Upper lobe of right lung (tissue), 1 donor: Measurements from ENCODE around the gene GBF1. TPM values are rescaled to one million over a fixed set of nuclear protein-coding genes. Genes with fewer than 3 reads are reported as not detected.
"Not testable (repeated sequence)": the region's sequence is repeated elsewhere in the genome, so short reads cannot be mapped to it uniquely, and the experiment has no call there.

Experiments
- ATAC-seq: fragments of 200-7000 bp; cut with Tn5 transposase; one replicate; pipeline ENCODE4 v1.9.1; 2020; ENCODE audit warnings: mild to moderate bottlenecking, moderate library complexity
- DNase-seq: peaks from one replicate; pipeline ENCODE4 v3.0.0-alpha.2; 2020
- H3K27ac ChIP-seq: fragments of 200-600 bp; one replicate; pipeline ENCODE4 v1.8.0; 2022
- H3K27me3 ChIP-seq: fragments of 200-600 bp; one replicate; pipeline ENCODE4 v1.8.0; 2022; ENCODE audit warnings: mild to moderate bottlenecking
- H3K36me3 ChIP-seq: fragments of 200-600 bp; one replicate; pipeline ENCODE4 v1.8.0; 2022
- H3K4me1 ChIP-seq: fragments of 200-600 bp; one replicate; pipeline ENCODE4 v1.8.0; 2022
- H3K4me3 ChIP-seq: fragments of 200-600 bp; one replicate; pipeline ENCODE4 v1.8.0; 2022; ENCODE audit warnings: mild to moderate bottlenecking
- H3K9me3 ChIP-seq: fragments of 200-600 bp; one replicate; pipeline ENCODE4 v1.8.0; 2022
- intact Hi-C: fragments of 100-400 bp; cut with DNase I; formaldehyde crosslinking; loops from one replicate; pipeline ENCODE4 v1.11.0; 2022
- total RNA-seq: library from RNA; stranded (reverse); fragmentation: NEBNext Ultra II Directional; extraction: Animal tissue kit (Norgen Biotek cat#: 25700); gene quantifications from one replicate; pipeline ENCODE4 v1.2.1, GENCODE V29; 2021
- TF ChIP-seq, protein P1 (sequence below): fragments of 200-600 bp; IDR thresholded peaks from one replicate; pipeline ENCODE4 v1.8.0; 2022; ENCODE audit warnings: antibody characterized with exemption
- donor health status: DM: no; HTN: yes; CAD: no; lungs with severe emphysema.

The GBF1 gene
- total RNA-seq, 1 donor from 2014 or later: 38.5 TPM

GRCh38 chr10:102202386-102202785 lies 42.9 kb upstream of the GBF1 start:
- Histone ChIP-seq H3K4me1 (no peaks in the 10 kb centered on the region), H3K36me3 (no peaks in the 10 kb centered on the region), H3K27me3 (no peaks in the 10 kb centered on the region), H3K9me3 (peaks cover 5% of the 10 kb centered on the region), H3K4me3 (no peak overlapping the region), H3K27ac (no peak overlapping the region)
- TF ChIP-seq, protein P1, sequence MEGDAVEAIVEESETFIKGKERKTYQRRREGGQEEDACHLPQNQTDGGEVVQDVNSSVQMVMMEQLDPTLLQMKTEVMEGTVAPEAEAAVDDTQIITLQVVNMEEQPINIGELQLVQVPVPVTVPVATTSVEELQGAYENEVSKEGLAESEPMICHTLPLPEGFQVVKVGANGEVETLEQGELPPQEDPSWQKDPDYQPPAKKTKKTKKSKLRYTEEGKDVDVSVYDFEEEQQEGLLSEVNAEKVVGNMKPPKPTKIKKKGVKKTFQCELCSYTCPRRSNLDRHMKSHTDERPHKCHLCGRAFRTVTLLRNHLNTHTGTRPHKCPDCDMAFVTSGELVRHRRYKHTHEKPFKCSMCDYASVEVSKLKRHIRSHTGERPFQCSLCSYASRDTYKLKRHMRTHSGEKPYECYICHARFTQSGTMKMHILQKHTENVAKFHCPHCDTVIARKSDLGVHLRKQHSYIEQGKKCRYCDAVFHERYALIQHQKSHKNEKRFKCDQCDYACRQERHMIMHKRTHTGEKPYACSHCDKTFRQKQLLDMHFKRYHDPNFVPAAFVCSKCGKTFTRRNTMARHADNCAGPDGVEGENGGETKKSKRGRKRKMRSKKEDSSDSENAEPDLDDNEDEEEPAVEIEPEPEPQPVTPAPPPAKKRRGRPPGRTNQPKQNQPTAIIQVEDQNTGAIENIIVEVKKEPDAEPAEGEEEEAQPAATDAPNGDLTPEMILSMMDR: no peak
- intact Hi-C loops: no loop called here
- DNase-seq: no peak
- ATAC-seq: no peak

DNA sequence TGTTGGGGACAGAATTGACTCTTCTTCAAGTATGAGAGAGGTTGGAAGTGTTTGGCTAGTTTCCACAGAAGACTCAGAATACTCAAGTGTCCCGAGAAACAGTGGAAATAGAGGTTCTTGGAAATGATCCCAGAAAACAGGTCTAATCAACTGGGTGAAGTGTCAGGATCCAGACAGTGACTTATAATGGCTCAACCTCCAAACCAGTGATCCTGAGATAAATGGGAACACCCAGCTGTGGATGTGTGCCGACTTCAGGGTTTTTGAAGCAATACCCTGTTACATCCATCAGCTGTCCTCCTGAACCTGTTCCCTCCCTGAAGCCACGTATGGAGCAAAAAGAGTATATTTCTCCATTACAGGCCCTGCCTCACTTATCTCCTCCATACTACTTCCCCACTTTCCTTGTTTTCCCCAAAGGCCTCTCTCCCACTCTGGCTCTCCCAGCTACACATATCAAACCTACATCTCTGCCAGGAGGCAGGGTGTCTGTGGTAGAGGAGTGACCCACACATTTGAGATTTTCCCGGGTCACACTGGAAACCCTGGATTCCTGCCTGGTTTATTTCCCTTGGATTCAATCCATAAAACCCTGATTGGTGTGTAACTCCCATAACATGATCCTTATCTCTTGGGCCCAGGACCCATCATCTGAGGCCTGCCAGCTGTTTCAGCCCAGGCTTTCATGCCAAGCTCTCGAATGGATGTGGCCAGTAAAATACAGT lies 36.9 kb upstream of the GBF1 start:
- no peaks in the 10 kb centered on the region for H3K36me3 ChIP-seq
- DNase-seq (no peak), ATAC-seq (no peak)
- peaks cover 5% of the 10 kb centered on the region for H3K9me3 ChIP-seq
- H3K27me3 ChIP-seq: no peaks in the 10 kb centered on the region
- H3K4me3 ChIP-seq: no peak overlapping the region
- intact Hi-C loops: no loop called here
- no peak overlapping the region for H3K27ac ChIP-seq
- H3K4me1 ChIP-seq: no peaks in the 10 kb centered on the region
- TF ChIP-seq, protein P1: no peak

- TF ChIP-seq, protein P1: no peak
- H3K27me3 ChIP-seq: no peaks in the 10 kb centered on the region
- no peak overlapping the region for H3K4me3 ChIP-seq
- intact Hi-C loops: no loop called here
- H3K36me3 ChIP-seq: no peaks in the 10 kb centered on the region
- ATAC-seq (no peak), DNase-seq (no peak)
- no peak overlapping the region for H3K27ac ChIP-seq
- H3K9me3 ChIP-seq: no peaks in the 10 kb centered on the region
- H3K4me1 ChIP-seq: no peaks in the 10 kb centered on the region
Observed at GRCh38 chr10:102211615-102212299, 33.6 kb upstream of the GBF1 start.

GRCh38 chr10:102213599-102213998 lies 31.7 kb upstream of the GBF1 start:
- H3K4me3 ChIP-seq, intact Hi-C loops, DNase-seq, H3K4me1 ChIP-seq, H3K36me3 ChIP-seq, ATAC-seq, H3K9me3 ChIP-seq, H3K27ac ChIP-seq, H3K27me3 ChIP-seq: not testable (repeated sequence)

GRCh38 chr10:102219370-102219769 lies 26.0 kb upstream of the GBF1 start:
- intact Hi-C loops: no loop called here
- TF ChIP-seq, protein P1: no peak
- Histone ChIP-seq H3K9me3 (no peaks in the 10 kb centered on the region), H3K4me1 (no peaks in the 10 kb centered on the region), H3K4me3 (no peak overlapping the region), H3K27ac (no peak overlapping the region), H3K27me3 (no peaks in the 10 kb centered on the region), H3K36me3 (no peaks in the 10 kb centered on the region)
- no peak for ATAC-seq
- DNase-seq: no peak

- intact Hi-C loops: no loop called here
- ATAC-seq: no peak
Observed at GRCh38 chr10:102220612-102221011, 24.7 kb upstream of the GBF1 start.

More at GRCh38 chr10:102220612-102221011, 24.7 kb upstream of the GBF1 start:
- Histone ChIP-seq H3K36me3 (no peaks in the 10 kb centered on the region), H3K4me3 (no peak overlapping the region), H3K9me3 (no peaks in the 10 kb centered on the region), H3K27me3 (no peaks in the 10 kb centered on the region), H3K27ac (no peak overlapping the region), H3K4me1 (peaks cover 5% of the 10 kb centered on the region)
- TF ChIP-seq, protein P1: no peak
- no peak for DNase-seq
